AG04450 (cell line): ENCODE results near the gene ATP11A. TPM values are rescaled to one million over a fixed set of nuclear protein-coding genes. Genes with fewer than 3 reads are reported as not detected.

Source experiments
- CTCF ChIA-PET: fragments of 300-600, 350-600 bp; formaldehyde crosslinking; extraction: SDS; loops from one replicate; lab custom pipeline; 2022; ENCODE audit warnings: antibody characterized with exemption, inconsistent platforms; lab: Charles Lee
- POLR2A ChIA-PET: fragments of 350-600 bp; formaldehyde crosslinking; extraction: SDS; loops from one replicate; lab custom pipeline; 2021; ENCODE audit warnings: antibody characterized with exemption, inconsistent platforms; lab: Yijun Ruan, JAX
- DNase-seq: peaks from one replicate; pipeline ENCODE4 v3.0.0-alpha.2; 2011; ENCODE audit warnings: low read depth, low spot score
- H3K27ac ChIP-seq: one replicate; pipeline ENCODE4 v1.5.1; 2012; ENCODE audit warnings: low read depth, low read length, control low read depth
- H3K27me3 ChIP-seq: one replicate; pipeline ENCODE4 v1.6.0; 2012; ENCODE audit warnings: low read length; ENCODE audit not compliant: control insufficient read depth, insufficient read depth
- H3K4me3 ChIP-seq: 2 replicates; pipeline ENCODE4 v1.5.1; 2011; ENCODE audit warnings: mild to moderate bottlenecking, low read depth, low read length, control low read depth
- H3K9me3 ChIP-seq: 2 replicates; pipeline ENCODE4 v1.5.1; 2012; ENCODE audit warnings: low read length; ENCODE audit not compliant: control insufficient read depth, insufficient read depth
- CTCF ChIP-seq: IDR thresholded peaks from 2 replicates; pipeline ENCODE4 v1.5.1; 2011; ENCODE audit warnings: low read depth, low read length, control low read depth, inconsistent platforms
- polyA minus RNA-seq: library from RNA; depleted of rRNA, polyadenylated mRNA; stranded (reverse); fragments of >200 nt; gene quantifications from 2 replicates; pipeline ENCODE4 v1.2.3, GENCODE V29; 2011; rRNA and poly(A)+ RNA removed
- polyA plus RNA-seq: library from polyadenylated mRNA; depleted of rRNA; stranded (reverse); fragments of >200 nt; gene quantifications from 2 replicates; pipeline ENCODE4 v1.2.3, GENCODE V29; 2011; rRNA removed

ATP11A gene
- 5.8 and 9.3 TPM in 2 replicates for polyA plus RNA-seq
- polyA minus RNA-seq, result 15.1 and 18.3 TPM in 2 replicates

DNA sequence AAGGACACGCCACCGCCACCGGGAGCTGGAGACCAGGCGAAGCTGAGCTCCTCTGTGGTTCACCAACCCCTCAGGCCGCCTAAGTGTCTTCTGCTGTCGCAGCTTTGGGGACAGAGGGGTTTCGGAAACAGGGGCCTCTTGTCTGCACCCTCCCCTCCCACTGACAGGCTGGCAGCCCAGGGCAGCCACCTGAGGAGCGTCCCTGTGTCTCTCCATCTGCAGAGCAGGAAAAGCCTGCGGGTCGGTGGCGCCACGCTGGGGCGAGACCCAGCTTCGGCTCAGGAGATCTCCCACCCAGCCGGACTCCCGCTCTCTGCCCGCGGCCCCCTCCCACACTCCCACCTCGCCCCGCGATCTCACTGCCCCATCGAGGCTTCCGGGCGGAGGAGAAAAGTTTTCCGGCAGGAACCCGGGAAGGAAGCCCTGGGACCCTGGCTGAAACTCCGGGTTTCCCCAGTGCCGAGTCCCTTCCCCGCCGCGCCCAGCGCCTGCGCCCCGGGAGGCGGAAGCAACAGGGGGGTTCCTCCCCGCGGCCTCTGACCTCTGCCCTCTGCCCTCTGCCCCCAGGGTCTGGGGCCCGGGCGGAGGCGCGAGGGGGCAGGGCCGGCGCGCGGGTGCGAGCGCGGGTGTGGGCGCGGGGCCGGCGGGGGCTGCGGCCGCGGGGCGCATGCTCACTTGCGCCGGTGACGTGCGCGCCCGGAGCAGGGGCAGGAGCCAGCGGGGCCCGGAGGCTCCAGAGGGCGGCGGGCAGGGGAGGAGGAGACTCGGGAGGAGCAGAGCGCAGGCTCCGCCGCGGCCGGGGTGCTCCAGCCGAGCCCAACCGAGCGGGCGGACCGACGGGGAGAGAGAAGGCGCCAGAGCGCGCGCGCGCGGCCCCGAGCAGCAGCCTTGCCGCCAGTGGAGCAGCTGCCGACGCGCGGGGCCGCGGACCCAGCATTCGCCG is at the start of gene ATP11A:
TSS of gene ATP11A (plus strand) at position 736 of the 943 bp plus-strand sequence. CDS start 379 bp downstream, outside the sequence.
- POLR2A ChIA-PET, result interaction anchor here (0.8 to 1.6 kb wide), 3 partner anchors 22 to 94 kb away, joined by 3 to 7 read pairs (median 6); no protein-coding TSS in a partner anchor
- Histone ChIP-seq H3K27ac (no peak within 1 kb of the TSS), H3K27me3 (peaks cover 2% of the 10 kb centered on the region), H3K9me3 (peaks cover 3% of the 10 kb centered on the region; the same call in 1 of the 2 replicates), H3K4me3 (peak within 1 kb of the TSS; percentile 73)
- DNase-seq, result peak; percentile 76
- CTCF ChIA-PET, result interaction anchor here (0.8 kb wide), 1 partner anchor 1215 kb away, joined by 3 read pairs; no protein-coding TSS in a partner anchor
- no peak for TF ChIP-seq CTCF

DNA sequence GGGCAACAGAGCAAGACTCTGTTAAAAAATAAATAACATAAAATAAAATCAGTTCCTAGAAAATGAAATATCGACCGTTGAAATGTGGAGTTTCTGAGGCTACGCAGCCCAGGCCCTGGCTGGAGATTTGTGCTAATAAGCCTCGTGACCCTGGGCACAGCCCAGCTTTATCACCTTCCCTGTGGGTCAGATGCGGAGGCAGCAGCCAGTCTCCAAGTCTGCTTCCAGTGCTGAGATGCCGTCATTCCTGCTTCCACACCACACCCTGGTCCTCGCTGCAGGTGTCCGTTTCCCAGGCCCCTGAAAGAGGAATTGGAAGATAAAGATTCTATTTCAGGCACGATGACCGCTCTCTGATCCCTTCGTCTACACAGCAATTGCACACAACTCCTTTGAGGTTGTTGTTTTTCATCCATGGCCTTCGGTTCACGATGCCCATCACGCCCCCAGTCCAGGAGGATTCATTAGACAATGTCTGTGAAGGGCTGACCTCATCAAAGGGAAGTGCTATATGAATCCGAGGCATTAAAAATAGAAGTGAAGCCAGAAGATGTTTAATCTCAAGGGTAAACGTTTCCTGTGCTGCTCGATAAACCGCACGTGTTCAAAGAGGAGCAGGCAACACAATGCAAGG is 48.3 kb upstream of the ATP11A start:
- DNase-seq, result no peak
- POLR2A ChIA-PET, result no interaction called here
- Histone ChIP-seq H3K9me3 (no peaks in the 10 kb centered on the region; the same call in 1 of the 2 replicates), H3K4me3 (no peak overlapping the region), H3K27me3 (peaks cover 23% of the 10 kb centered on the region), H3K27ac (no peak overlapping the region)
- CTCF ChIA-PET, result interaction anchor here (1.4 to 2.0 kb wide), 3 partner anchors 10 to 233 kb away, joined by 3 to 18 read pairs (median 8); no protein-coding TSS in a partner anchor
- TF ChIP-seq CTCF, result no peak

GRCh38 chr13:112642090-112642460 is 47.8 kb upstream of the ATP11A start:
- DNase-seq, result no peak
- POLR2A ChIA-PET, result no interaction called here
- CTCF ChIA-PET, result no interaction called here
- no peak for TF ChIP-seq CTCF
- H3K27ac ChIP-seq, result no peak overlapping the region
- no peak overlapping the region for H3K4me3 ChIP-seq
- H3K27me3 ChIP-seq, result peaks cover 20% of the 10 kb centered on the region
- H3K9me3 ChIP-seq, result no peaks in the 10 kb centered on the region; the same call in 1 of the 2 replicates

DNA sequence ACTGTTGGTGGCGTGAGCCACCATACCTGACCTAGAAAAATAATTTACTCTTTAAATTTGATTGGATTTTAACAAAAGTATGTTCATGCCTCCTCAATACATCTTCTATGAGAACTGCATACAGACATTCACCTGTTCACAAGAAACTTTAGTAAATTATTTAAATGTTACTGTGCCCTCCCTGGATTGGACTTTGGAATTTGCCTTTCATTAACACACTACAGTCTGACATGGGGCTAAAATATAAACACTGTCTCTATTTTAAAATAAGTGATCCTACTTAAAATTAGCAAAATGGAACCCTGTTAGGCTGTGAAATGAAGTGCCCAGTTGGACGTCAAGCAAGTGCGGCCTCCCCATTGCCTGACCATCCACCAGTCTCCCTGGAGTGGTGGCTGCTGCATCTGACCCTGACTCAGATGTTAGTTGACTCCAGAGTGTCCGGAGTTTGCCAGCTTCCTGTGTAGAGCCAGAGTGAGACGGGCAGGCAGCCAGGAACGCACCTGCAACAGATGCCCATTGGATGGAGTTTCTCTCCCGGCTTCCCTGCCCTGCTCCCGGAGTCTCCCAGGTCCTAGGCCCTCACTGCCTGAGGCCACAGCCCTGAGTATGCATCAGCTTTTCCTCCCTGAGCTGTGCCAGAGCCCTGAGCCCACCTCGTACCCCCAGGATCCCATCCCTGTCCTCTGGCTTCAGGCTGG is 45.9 kb upstream of the ATP11A start:
- CTCF ChIA-PET, result no interaction called here
- H3K27ac ChIP-seq, result no peak overlapping the region
- no peak for DNase-seq
- peaks cover 16% of the 10 kb centered on the region for H3K27me3 ChIP-seq
- no peak overlapping the region for H3K4me3 ChIP-seq
- no peaks in the 10 kb centered on the region; the same call in 1 of the 2 replicates for H3K9me3 ChIP-seq
- TF ChIP-seq CTCF, result no peak
- POLR2A ChIA-PET, result no interaction called here
